ENCODE results near the gene GPR37L1.

DNA sequence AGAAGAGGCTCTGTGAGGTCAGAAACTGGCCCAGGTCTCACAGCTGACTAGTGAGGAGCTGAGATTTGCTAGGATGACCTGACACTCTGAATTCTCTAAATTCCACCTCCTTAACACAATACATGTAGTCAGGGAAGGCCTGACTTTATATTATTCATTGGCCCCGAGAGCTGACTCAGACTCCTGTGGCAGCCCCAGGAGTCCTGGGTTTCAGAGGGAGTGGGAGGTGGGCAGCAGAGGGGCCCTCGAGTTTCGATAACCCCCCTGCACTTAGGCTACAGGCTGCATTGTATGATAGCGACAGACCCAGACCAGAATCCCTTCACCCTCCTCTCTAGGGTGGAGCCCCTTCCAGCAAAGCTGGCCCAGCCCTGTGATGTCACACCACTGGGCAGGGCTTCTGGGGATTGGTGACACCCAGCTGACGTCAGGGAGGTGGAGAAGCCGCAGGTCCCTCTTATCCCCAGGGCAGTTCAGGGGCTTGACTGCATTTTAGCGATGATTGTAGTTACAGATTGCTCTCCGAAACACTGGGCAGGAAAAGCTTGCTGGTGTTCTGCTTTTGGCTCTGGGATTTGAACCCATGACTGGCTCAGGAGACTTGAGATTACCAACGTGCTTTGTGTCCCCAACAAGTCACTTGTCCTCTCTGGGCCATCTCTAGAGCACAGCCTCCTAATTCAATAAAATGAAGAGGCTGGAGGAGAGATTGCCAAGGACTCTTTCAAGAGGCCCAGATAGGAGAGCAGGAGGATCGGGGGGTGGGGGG, 17.0 kb upstream of the GPR37L1 start:
- TF ChIP-seq, protein P1, sequence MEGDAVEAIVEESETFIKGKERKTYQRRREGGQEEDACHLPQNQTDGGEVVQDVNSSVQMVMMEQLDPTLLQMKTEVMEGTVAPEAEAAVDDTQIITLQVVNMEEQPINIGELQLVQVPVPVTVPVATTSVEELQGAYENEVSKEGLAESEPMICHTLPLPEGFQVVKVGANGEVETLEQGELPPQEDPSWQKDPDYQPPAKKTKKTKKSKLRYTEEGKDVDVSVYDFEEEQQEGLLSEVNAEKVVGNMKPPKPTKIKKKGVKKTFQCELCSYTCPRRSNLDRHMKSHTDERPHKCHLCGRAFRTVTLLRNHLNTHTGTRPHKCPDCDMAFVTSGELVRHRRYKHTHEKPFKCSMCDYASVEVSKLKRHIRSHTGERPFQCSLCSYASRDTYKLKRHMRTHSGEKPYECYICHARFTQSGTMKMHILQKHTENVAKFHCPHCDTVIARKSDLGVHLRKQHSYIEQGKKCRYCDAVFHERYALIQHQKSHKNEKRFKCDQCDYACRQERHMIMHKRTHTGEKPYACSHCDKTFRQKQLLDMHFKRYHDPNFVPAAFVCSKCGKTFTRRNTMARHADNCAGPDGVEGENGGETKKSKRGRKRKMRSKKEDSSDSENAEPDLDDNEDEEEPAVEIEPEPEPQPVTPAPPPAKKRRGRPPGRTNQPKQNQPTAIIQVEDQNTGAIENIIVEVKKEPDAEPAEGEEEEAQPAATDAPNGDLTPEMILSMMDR (conservative IDR thresholded peaks at IDR 0.05; ENCODE audit: low read depth, low read length) = no peak
- TF ChIP-seq POLR2A (IDR thresholded peaks at IDR 0.05; ENCODE audit: low read depth, low read length) = no peak
- TF ChIP-seq RAD21 (IDR thresholded peaks at IDR 0.05; ENCODE audit: low read length) = no peak
- TF ChIP-seq SMC3 (IDR thresholded peaks at IDR 0.05; ENCODE audit: low read depth, low read length) = no peak

All from IMR-90 (cell line).